HUES48 (cell line): ENCODE measurements around the gene SUSD4.

ENCODE experiments used
- H3K27ac ChIP-seq: one replicate; pipeline ENCODE4 v1.7.0; 2013; ENCODE audit warnings: low read depth, low read length, inconsistent platforms
- H3K27me3 ChIP-seq: 2 replicates; pipeline ENCODE4 v1.6.1; 2013; ENCODE audit warnings: mild to moderate bottlenecking, low read length; ENCODE audit not compliant: control insufficient read depth, insufficient read depth
- H3K36me3 ChIP-seq: 2 replicates; pipeline ENCODE4 v1.6.1; 2013; ENCODE audit warnings: low read length; ENCODE audit not compliant: control insufficient read depth, insufficient read depth
- H3K4me1 ChIP-seq: 2 replicates; pipeline ENCODE4 v1.6.1; 2013; ENCODE audit warnings: mild to moderate bottlenecking, low read length; ENCODE audit not compliant: control insufficient read depth, insufficient read depth
- H3K4me3 ChIP-seq: 2 replicates; pipeline ENCODE4 v1.5.1; 2013; ENCODE audit warnings: mild to moderate bottlenecking, low read depth, low read length
- H3K9ac ChIP-seq: 2 replicates; pipeline ENCODE4 v1.6.1; 2013; ENCODE audit warnings: mild to moderate bottlenecking, low read depth, low read length, moderate library complexity
- H3K9me3 ChIP-seq: 2 replicates; pipeline ENCODE4 v1.6.1; 2013; ENCODE audit warnings: low read length; ENCODE audit not compliant: control insufficient read depth, insufficient read depth

The SUSD4 gene

DNA sequence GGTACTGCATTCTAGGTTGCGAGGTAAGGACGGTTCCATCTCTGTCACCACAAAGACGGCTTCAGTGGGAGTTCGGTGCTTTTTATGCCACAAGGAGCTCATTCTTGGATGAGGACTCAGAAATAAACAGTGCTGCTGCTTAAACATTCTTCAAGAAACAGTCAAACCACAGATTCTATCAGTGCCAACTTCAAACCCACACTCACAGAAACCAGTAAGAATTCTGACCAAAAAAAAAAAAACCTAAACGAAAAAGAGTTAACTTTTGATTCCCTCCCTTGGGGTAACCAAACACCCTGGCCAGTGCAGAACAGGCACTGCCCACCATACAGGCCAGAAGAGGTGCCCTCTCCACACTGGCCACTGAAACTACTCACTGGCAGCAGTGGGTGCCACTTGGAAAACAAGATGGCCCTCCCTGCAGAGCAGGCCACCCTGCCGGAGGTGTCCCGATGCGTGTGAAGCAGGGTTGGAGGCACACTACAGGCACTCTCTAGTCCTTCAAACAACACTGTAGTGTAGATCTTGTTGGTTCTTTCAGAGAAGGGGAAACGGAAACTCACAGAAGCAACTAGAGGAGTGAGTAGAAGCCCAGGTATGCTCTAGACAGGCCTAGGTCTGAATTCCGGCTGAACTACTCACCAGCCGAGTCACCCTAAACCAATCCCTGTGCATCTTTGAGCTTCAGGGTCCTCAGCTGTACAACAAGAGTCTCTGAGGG lies 133.7 kb downstream of the SUSD4 start:
- peaks cover 4% of the 10 kb centered on the region; the same call in 1 of the 2 replicates for H3K4me1 ChIP-seq
- H3K27ac ChIP-seq = no peak overlapping the region
- no peaks in the 10 kb centered on the region for H3K27me3 ChIP-seq
- H3K9me3 ChIP-seq = no peaks in the 10 kb centered on the region
- no peak overlapping the region for H3K9ac ChIP-seq
- H3K4me3 ChIP-seq = no peak overlapping the region
- H3K36me3 ChIP-seq = no peaks in the 10 kb centered on the region

DNA sequence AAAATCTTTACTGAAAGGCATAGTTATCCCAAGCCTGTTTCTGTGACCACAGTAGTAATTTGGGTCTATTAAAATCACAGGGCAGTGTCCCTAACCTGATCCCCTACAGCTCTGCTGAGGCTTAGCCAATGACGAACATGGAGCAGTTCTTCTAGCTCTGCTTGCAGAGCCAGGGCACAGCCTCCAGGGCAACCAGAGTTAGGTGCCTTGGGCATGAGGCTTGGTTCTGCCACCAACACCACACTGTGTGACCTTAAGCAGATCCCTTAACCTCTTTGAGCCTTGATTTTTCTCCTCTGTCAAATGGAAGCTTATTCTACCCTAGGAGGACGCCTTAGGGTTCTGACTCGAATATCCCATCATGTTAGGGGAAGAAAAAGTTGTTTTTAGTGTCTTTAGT lies 134.2 kb downstream of the SUSD4 start:
- H3K27me3 ChIP-seq = no peaks in the 10 kb centered on the region
- no peaks in the 10 kb centered on the region for H3K36me3 ChIP-seq
- no peak overlapping the region for H3K4me3 ChIP-seq
- no peaks in the 10 kb centered on the region for H3K9me3 ChIP-seq
- peaks cover 4% of the 10 kb centered on the region; the same call in 1 of the 2 replicates for H3K4me1 ChIP-seq
- H3K27ac ChIP-seq = no peak overlapping the region
- no peak overlapping the region for H3K9ac ChIP-seq

DNA sequence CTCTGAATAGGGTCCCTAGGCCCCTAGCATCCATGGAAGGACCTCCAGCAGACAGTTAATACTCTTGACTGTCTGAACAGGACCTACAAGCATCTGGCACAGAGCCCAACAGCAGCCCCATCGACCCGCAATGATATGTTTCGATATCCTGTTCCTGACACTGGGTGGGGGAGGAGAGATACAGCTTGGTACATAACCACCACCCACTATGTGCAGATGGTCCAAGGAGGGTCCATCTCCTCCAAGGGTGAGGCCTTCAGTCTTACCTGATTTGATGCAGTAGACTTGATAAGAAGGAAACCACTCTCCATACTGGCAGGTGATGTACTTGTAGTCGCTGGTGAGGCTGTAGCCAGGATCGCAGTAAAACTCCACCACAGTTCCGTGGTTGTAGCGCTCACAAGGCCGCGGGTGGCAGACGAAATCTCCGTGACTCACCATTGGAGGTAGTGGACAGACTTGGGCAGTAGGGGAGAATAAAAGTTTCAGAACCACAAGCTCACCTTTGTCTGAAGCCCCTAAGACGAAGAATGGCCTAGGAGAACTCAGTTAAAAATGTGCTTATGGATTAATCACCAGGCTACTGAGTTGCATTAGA lies 134.9 kb downstream of the SUSD4 start:
- Histone ChIP-seq H3K4me3 (no peak overlapping the region), H3K27ac (no peak overlapping the region), H3K27me3 (no peaks in the 10 kb centered on the region), H3K36me3 (no peaks in the 10 kb centered on the region), H3K9ac (no peak overlapping the region), H3K4me1 (peaks cover 4% of the 10 kb centered on the region; the same call in 1 of the 2 replicates), H3K9me3 (no peaks in the 10 kb centered on the region)

DNA sequence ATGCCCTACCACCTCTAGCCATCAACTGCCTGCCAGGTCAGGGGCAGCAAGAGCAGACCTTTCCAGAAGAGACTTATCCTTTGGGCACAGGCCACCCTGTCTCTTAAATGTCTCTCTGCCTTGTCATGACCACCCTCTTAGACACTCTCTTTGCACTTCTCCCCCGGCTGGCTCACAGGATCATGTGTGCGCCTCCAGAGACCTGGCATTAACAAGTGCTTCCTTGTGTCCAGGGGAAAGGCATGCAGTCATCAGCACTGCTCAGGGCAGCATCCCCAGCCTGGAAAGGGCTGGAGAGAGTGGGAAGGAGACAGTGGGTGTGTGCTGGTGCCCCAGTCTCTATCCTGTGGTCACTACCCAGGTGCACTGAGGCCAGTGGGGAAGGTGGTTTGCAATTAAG lies 135.8 kb downstream of the SUSD4 start:
- H3K27ac ChIP-seq = no peak overlapping the region
- no peaks in the 10 kb centered on the region for H3K27me3 ChIP-seq
- H3K9ac ChIP-seq = no peak overlapping the region

DNA sequence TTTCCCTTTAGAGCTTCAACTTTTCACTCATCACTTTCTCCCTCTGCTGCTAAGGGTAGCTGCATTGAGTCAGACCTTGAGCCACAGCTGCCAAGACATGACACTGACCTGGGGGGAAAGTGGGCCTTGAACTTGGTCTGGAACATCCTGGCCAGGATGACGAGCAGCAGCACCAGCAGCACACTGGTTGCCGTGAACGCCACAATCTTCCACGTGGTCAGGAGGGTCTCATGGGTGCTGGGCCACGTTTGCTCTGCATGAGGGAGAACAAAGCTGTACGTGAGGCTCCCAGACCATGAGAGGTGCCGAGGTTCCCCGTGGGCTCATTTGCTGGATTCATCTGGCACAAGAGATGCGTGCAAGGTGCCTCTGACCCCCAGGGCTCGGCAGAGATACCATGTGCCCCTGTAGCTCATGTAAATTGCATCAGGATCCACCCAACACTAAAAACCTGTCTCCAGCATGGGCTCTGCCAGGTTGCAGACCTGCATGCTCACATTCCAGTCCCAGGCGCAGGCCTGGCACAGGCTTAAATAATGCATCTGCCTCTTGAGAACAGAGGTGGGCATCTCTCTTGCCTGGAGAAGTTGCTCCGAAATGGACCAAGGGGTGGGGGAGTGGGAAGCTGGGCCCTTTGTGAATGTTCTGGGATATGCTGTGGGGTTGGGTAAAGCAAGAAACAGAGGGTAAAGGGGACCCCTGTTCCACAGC lies 136.3 kb downstream of the SUSD4 start:
- Histone ChIP-seq H3K9me3 (no peaks in the 10 kb centered on the region), H3K36me3 (no peaks in the 10 kb centered on the region), H3K27me3 (no peaks in the 10 kb centered on the region), H3K4me3 (no peak overlapping the region), H3K4me1 (no peaks in the 10 kb centered on the region), H3K9ac (no peak overlapping the region), H3K27ac (no peak overlapping the region)

More for the DNA sequence above, 135.8 kb downstream of the SUSD4 start:
- H3K4me1 ChIP-seq = no peaks in the 10 kb centered on the region
- no peak overlapping the region for H3K4me3 ChIP-seq
- H3K36me3 ChIP-seq = no peaks in the 10 kb centered on the region
- no peaks in the 10 kb centered on the region for H3K9me3 ChIP-seq

DNA sequence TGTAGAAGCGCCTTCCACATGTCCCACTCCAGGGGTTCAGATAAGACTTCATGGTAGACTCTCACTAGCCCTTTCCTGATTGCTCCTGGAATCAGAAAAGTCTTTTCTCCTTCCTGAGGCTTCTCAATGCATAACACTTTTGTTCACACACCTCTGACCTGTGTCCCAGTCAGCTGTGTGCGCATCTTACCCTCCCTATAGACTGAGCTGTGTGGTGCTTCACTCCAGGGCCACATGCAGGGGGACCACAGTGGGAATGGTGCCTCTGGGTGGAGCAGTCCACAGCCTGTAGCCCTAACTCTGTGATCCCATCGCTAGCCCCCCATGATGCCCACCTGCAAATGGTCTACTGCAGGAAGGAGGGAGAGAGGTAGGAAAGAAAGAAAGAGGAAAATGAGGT lies 136.9 kb downstream of the SUSD4 start:
- H3K27me3 ChIP-seq = no peaks in the 10 kb centered on the region
- no peak overlapping the region for H3K4me3 ChIP-seq
- no peaks in the 10 kb centered on the region for H3K4me1 ChIP-seq
- no peak overlapping the region for H3K9ac ChIP-seq
- no peaks in the 10 kb centered on the region for H3K9me3 ChIP-seq
- H3K36me3 ChIP-seq = no peaks in the 10 kb centered on the region
- no peak overlapping the region for H3K27ac ChIP-seq

DNA sequence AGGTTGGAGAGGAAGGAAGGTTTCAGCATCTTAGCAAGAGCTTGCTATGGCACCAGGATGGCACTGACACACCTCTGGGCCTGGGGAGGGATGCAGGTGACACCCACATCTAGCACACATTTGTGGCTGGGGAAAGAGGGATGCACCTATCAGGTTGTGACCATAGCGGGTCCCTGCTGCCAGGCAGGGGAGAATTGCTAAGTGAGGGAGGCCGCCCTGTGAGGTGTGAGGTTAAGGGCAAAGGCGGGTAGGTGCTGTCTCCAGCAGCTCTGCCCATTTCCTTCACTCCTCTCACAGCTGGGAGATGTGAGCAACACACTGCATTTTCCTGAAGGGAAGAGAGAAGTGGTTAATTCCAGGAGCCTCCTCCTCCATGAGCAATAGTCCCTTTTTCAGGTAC lies 137.7 kb downstream of the SUSD4 start:
- no peak overlapping the region for H3K9ac ChIP-seq
- no peaks in the 10 kb centered on the region for H3K27me3 ChIP-seq
- H3K4me1 ChIP-seq = no peaks in the 10 kb centered on the region
- no peaks in the 10 kb centered on the region for H3K9me3 ChIP-seq
- no peak overlapping the region for H3K4me3 ChIP-seq
- H3K36me3 ChIP-seq = no peaks in the 10 kb centered on the region
- H3K27ac ChIP-seq = no peak overlapping the region

DNA sequence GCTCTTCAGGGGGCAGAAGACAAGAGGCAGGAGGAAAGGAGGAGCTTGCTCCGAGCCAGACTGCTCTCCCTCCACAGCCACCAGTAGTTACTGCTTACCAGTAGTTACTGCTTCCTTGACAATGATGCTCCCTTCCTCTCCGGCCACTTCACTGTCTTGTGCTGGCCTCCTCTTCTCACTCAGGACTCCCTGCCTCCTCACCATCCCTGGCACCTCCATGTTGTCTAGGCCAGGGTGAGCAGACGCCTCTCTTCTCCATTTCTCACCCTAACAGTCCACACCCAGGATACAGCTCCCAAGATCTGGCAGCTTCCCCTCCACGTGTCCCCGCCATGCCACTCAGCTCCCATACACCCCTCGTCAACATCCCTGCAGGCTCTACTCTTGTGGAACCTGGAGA lies 138.5 kb downstream of the SUSD4 start:
- H3K9ac ChIP-seq = no peak overlapping the region

DNA sequence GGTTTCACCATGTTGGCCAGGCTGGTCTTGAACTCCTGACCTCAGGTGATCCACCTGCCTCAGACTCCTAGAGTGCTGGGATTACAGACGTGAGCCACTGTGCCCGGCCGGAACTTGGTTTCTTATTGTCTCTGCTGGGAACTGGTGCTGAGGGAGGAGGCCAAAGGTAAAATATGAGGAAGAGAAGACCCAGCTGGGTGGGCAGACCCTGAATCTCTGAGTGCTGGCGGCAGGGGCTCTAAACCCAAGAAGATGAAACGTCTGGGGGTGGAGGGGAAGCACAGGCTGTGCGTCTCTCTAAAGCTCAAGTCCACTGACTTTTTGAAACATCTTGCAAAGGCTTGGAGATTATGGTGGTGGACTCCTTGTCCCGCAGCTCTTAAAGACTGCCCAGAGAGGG lies 138.9 kb downstream of the SUSD4 start:
- H3K9ac ChIP-seq = no peak overlapping the region
- no peak overlapping the region for H3K4me3 ChIP-seq
- H3K9me3 ChIP-seq = no peaks in the 10 kb centered on the region
- H3K27me3 ChIP-seq = no peaks in the 10 kb centered on the region
- H3K36me3 ChIP-seq = no peaks in the 10 kb centered on the region
- H3K4me1 ChIP-seq = no peaks in the 10 kb centered on the region
- H3K27ac ChIP-seq = no peak overlapping the region

More for the DNA sequence above, 138.5 kb downstream of the SUSD4 start:
- H3K9me3 ChIP-seq = no peaks in the 10 kb centered on the region
- H3K27ac ChIP-seq = no peak overlapping the region
- no peaks in the 10 kb centered on the region for H3K36me3 ChIP-seq
- no peaks in the 10 kb centered on the region for H3K4me1 ChIP-seq
- H3K4me3 ChIP-seq = no peak overlapping the region
- no peaks in the 10 kb centered on the region for H3K27me3 ChIP-seq

DNA sequence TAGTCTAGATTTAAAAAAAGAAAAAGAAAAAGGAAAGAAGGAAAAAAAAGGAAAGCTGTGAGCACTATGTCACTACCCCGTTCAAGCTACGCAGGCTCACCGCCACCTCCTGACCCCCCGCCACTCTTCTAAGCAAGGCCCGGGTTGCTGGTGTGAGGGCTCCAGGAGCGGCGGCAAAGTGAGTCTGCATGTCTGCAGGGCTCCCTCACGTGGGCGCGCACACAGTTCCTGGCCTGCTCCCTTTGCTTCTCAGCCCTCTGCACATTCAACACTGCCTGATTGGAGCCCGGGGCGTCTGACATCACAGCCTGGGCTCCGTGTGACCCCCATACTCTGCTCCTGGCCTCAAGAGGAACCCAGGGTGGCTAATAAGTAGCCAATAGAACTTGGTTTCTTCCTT lies 139.5 kb downstream of the SUSD4 start:
- H3K4me3 ChIP-seq = no peak overlapping the region
- no peak overlapping the region for H3K9ac ChIP-seq
- H3K4me1 ChIP-seq = no peaks in the 10 kb centered on the region
- H3K9me3 ChIP-seq = no peaks in the 10 kb centered on the region; the same call in none of the 2 replicates
- no peaks in the 10 kb centered on the region for H3K36me3 ChIP-seq
- no peaks in the 10 kb centered on the region for H3K27me3 ChIP-seq
- H3K27ac ChIP-seq = no peak overlapping the region
